GM12891 (cell line): ENCODE measurements around the gene AFAP1L1.

Experiments used
- POLR2A ChIP-seq: IDR thresholded peaks from 2 replicates; pipeline ENCODE4 v1.6.1; 2011; ENCODE audit warnings: low read depth, low read length, control low read depth
- POLR2AphosphoS5 ChIP-seq: IDR thresholded peaks from 2 replicates; pipeline ENCODE4 v1.6.1; 2011; ENCODE audit warnings: low read depth, low read length, control low read depth
- SPI1 ChIP-seq: IDR thresholded peaks from 2 replicates; pipeline ENCODE4 v1.6.1; 2011; ENCODE audit warnings: low read depth, low read length, control low read depth
- TAF1 ChIP-seq: IDR thresholded peaks from 2 replicates; pipeline ENCODE4 v1.6.1; 2011; ENCODE audit warnings: low read depth, low read length, control low read depth

DNA sequence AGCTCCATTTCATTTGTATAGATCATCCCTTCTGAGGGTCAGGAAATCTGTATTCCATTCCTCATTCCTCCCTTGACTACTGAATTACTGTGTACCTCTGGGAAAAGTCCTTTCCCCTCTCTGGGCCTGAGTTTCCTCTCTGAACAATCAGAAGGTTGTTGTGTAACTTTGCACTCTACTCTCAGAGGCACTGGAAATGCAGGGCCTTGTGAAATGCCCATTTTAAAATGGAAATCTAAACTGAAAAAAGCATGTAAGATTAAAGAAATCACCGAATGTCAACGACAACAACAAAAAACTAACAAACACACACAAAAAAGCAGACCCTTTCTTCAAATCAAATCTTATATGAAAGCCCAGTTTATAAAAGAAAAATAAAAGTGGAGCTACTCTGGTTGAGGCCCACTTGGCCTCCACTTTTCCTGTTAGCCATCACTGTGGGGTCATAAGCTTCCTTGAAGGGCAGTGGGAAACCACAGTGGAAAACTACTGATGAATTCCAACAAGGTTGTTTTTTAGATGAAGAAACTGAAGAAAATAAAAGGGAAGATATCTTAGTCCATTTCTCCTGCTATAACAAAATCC, 52.1 kb downstream of the AFAP1L1 start:
- TF ChIP-seq TAF1 = no peak
- no peak for TF ChIP-seq POLR2A
- TF ChIP-seq POLR2AphosphoS5 = no peak
- TF ChIP-seq SPI1 = no peak
